Measurements from ENCODE around the gene NRP2.

Gene NRP2

GRCh38 chr2:205688417-205689200, 6.3 kb downstream of the NRP2 start:
- Histone ChIP-seq H3K27me3 (ENCODE audit: control insufficient read depth in 1 of 2, insufficient read depth in 2 of 2, low read length in 2 of 2) (no peaks in the 10 kb centered on the region), H3K9ac (ENCODE audit: low read length in 2 of 2) (peak overlapping the region; percentile 29 to 46), H3K36me3 (ENCODE audit: control insufficient read depth in 2 of 2, insufficient read depth in 2 of 2, low read length in 2 of 2) (peaks cover 7 to 9% of the 10 kb centered on the region in 2 donors), H3K27ac (ENCODE audit: low read length) (peak overlapping the region; percentile 49), H3K4me1 (ENCODE audit: control insufficient read depth, insufficient read depth, low read length) (peaks cover 55% of the 10 kb centered on the region), H3K4me3 (ENCODE audit: low read length in 2 of 2) (peak overlapping the region; percentile 74 to 97), H3K9me3 (ENCODE audit: control insufficient read depth in 2 of 2, low read length in 2 of 2) (no peaks in the 10 kb centered on the region)

- no peaks in the 10 kb centered on the region for H3K27me3 ChIP-seq (ENCODE audit: control insufficient read depth in 1 of 2, insufficient read depth in 2 of 2, low read length in 2 of 2)
- peaks cover 63% of the 10 kb centered on the region for H3K4me1 ChIP-seq (ENCODE audit: control insufficient read depth, insufficient read depth, low read length)
Observed at GRCh38 chr2:205689820-205690219, 7.5 kb downstream of the NRP2 start.

DNA sequence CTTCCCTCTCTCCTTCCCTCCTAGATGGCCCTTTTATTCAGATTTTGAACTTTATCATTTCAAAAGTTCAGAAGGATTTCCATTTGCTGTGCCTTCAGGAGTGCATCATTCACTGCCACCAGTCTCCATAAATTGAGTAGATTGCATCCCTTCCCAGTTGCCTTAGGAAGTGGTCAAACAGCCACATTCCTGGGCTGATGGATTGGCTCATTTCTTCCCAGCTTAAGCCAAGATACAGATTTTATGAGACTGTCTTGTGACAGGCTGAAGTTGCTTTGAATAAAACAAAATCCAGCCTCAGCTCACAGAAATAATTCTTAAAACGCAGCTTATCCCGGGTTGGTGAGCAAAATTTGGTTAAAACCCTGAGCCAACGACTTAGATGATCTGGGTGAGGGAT, 9.8 kb downstream of the NRP2 start:
- H3K36me3 ChIP-seq (ENCODE audit: control insufficient read depth in 2 of 2, insufficient read depth in 2 of 2, low read length in 2 of 2), result peaks cover 3 to 14% of the 10 kb centered on the region in 2 donors
- H3K27ac ChIP-seq (ENCODE audit: low read length), result peak overlapping the region; percentile 0
- peak overlapping the region in 1 of 2 donors; percentile 44 for H3K4me3 ChIP-seq (ENCODE audit: low read length in 2 of 2)
- H3K9me3 ChIP-seq (ENCODE audit: control insufficient read depth in 2 of 2, low read length in 2 of 2), result no peaks in the 10 kb centered on the region
- peak overlapping the region in 1 of 2 donors; percentile 40 for H3K9ac ChIP-seq (ENCODE audit: low read length in 2 of 2)
- no peaks in the 10 kb centered on the region for H3K27me3 ChIP-seq (ENCODE audit: control insufficient read depth in 1 of 2, insufficient read depth in 2 of 2, low read length in 2 of 2)
- H3K4me1 ChIP-seq (ENCODE audit: control insufficient read depth, insufficient read depth, low read length), result peaks cover 79% of the 10 kb centered on the region

More at GRCh38 chr2:205689820-205690219, 7.5 kb downstream of the NRP2 start:
- H3K36me3 ChIP-seq (ENCODE audit: control insufficient read depth in 2 of 2, insufficient read depth in 2 of 2, low read length in 2 of 2), result peaks cover 3% of the 10 kb centered on the region in 2 donors
- peak overlapping the region; percentile 21 to 97 for H3K4me3 ChIP-seq (ENCODE audit: low read length in 2 of 2)
- H3K27ac ChIP-seq (ENCODE audit: low read length), result peak overlapping the region; percentile 70
- peak overlapping the region; percentile 13 to 46 for H3K9ac ChIP-seq (ENCODE audit: low read length in 2 of 2)
- no peaks in the 10 kb centered on the region for H3K9me3 ChIP-seq (ENCODE audit: control insufficient read depth in 2 of 2, low read length in 2 of 2)

- H3K9ac ChIP-seq (ENCODE audit: low read length in 2 of 2), result peak overlapping the region in 1 of 2 donors; percentile 58
- no peaks in the 10 kb centered on the region for H3K9me3 ChIP-seq (ENCODE audit: control insufficient read depth in 2 of 2, low read length in 2 of 2)
- peak overlapping the region in 1 of 2 donors; percentile 9 for H3K4me3 ChIP-seq (ENCODE audit: low read length in 2 of 2)
- H3K36me3 ChIP-seq (ENCODE audit: control insufficient read depth in 2 of 2, insufficient read depth in 2 of 2, low read length in 2 of 2), result peaks cover 18 to 28% of the 10 kb centered on the region in 2 donors
- H3K27me3 ChIP-seq (ENCODE audit: control insufficient read depth in 1 of 2, insufficient read depth in 2 of 2, low read length in 2 of 2), result no peaks in the 10 kb centered on the region
- H3K4me1 ChIP-seq (ENCODE audit: control insufficient read depth, insufficient read depth, low read length), result peaks cover 83% of the 10 kb centered on the region
- peak overlapping the region; percentile 41 for H3K27ac ChIP-seq (ENCODE audit: low read length)
Observed at GRCh38 chr2:205694256-205694655, 12.0 kb downstream of the NRP2 start.

GRCh38 chr2:205695460-205695991, 13.2 kb downstream of the NRP2 start:
- Histone ChIP-seq H3K27me3 (ENCODE audit: control insufficient read depth in 1 of 2, insufficient read depth in 2 of 2, low read length in 2 of 2) (no peaks in the 10 kb centered on the region), H3K9ac (ENCODE audit: low read length in 2 of 2) (peak overlapping the region in 1 of 2 donors; percentile 58), H3K27ac (ENCODE audit: low read length) (peak overlapping the region; percentile 80), H3K4me3 (ENCODE audit: low read length in 2 of 2) (peak overlapping the region in 1 of 2 donors; percentile 61), H3K4me1 (ENCODE audit: control insufficient read depth, insufficient read depth, low read length) (peaks cover 88% of the 10 kb centered on the region), H3K9me3 (ENCODE audit: control insufficient read depth in 2 of 2, low read length in 2 of 2) (no peaks in the 10 kb centered on the region), H3K36me3 (ENCODE audit: control insufficient read depth in 2 of 2, insufficient read depth in 2 of 2, low read length in 2 of 2) (peaks cover 20 to 33% of the 10 kb centered on the region in 2 donors)

GRCh38 chr2:205696331-205696926, 14.1 kb downstream of the NRP2 start:
- Histone ChIP-seq H3K27me3 (ENCODE audit: control insufficient read depth in 1 of 2, insufficient read depth in 2 of 2, low read length in 2 of 2) (no peaks in the 10 kb centered on the region), H3K27ac (ENCODE audit: low read length) (peak overlapping the region; percentile 80)

DNA sequence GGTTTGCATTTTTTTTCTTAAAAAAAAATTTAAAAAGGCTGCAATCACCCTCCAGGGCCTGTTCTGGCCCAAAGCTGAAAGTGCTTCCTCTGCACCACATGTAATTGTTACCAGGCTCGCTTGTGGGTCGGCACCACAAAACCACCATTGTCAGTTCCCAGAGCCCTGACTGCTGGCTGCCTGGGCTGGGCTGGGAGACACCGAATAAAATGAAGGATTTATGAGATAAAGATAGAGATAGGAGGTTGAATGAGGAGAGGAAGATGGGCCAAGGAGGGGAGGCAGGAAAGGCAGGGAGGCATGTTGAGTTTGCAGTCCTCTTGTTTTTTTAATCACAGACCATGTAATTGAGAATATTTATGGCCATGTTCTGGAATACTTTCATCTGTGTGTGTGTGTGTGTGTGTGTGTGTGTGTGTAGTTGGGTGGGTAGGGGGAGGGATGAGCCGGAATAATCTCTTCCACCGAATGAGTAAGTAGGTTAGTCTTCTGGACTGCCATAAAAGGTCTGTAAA, 14.7 kb downstream of the NRP2 start:
- Histone ChIP-seq H3K27ac (ENCODE audit: low read length) (peak overlapping the region; percentile 80), H3K27me3 (ENCODE audit: control insufficient read depth in 1 of 2, insufficient read depth in 2 of 2, low read length in 2 of 2) (no peaks in the 10 kb centered on the region), H3K9ac (ENCODE audit: low read length in 2 of 2) (peak overlapping the region in 1 of 2 donors; percentile 68), H3K9me3 (ENCODE audit: control insufficient read depth in 2 of 2, low read length in 2 of 2) (no peaks in the 10 kb centered on the region), H3K4me1 (ENCODE audit: control insufficient read depth, insufficient read depth, low read length) (peaks cover 87% of the 10 kb centered on the region), H3K4me3 (ENCODE audit: low read length in 2 of 2) (peak overlapping the region in 1 of 2 donors; percentile 61), H3K36me3 (ENCODE audit: control insufficient read depth in 2 of 2, insufficient read depth in 2 of 2, low read length in 2 of 2) (peaks cover 21 to 34% of the 10 kb centered on the region in 2 donors)

More at GRCh38 chr2:205696331-205696926, 14.1 kb downstream of the NRP2 start:
- peak overlapping the region; percentile 29 to 61 for H3K4me3 ChIP-seq (ENCODE audit: low read length in 2 of 2)
- no peaks in the 10 kb centered on the region for H3K9me3 ChIP-seq (ENCODE audit: control insufficient read depth in 2 of 2, low read length in 2 of 2)
- peak overlapping the region in 1 of 2 donors; percentile 58 for H3K9ac ChIP-seq (ENCODE audit: low read length in 2 of 2)
- H3K4me1 ChIP-seq (ENCODE audit: control insufficient read depth, insufficient read depth, low read length), result peaks cover 89% of the 10 kb centered on the region
- peaks cover 21 to 34% of the 10 kb centered on the region in 2 donors for H3K36me3 ChIP-seq (ENCODE audit: control insufficient read depth in 2 of 2, insufficient read depth in 2 of 2, low read length in 2 of 2)

GRCh38 chr2:205698286-205699268, 16.3 kb downstream of the NRP2 start:
- Histone ChIP-seq H3K4me1 (ENCODE audit: control insufficient read depth, insufficient read depth, low read length) (peaks cover 88% of the 10 kb centered on the region), H3K27ac (ENCODE audit: low read length) (peak overlapping the region; percentile 80)

GRCh38 chr2:205699515-205700289, 17.4 kb downstream of the NRP2 start:
- peaks cover 34 to 50% of the 10 kb centered on the region in 2 donors for H3K36me3 ChIP-seq (ENCODE audit: control insufficient read depth in 2 of 2, insufficient read depth in 2 of 2, low read length in 2 of 2)
- peaks cover 92% of the 10 kb centered on the region for H3K4me1 ChIP-seq (ENCODE audit: control insufficient read depth, insufficient read depth, low read length)
- peak overlapping the region in 1 of 2 donors; percentile 44 for H3K4me3 ChIP-seq (ENCODE audit: low read length in 2 of 2)
- no peaks in the 10 kb centered on the region for H3K27me3 ChIP-seq (ENCODE audit: control insufficient read depth in 1 of 2, insufficient read depth in 2 of 2, low read length in 2 of 2)
- no peaks in the 10 kb centered on the region for H3K9me3 ChIP-seq (ENCODE audit: control insufficient read depth in 2 of 2, low read length in 2 of 2)
- peak overlapping the region; percentile 80 for H3K27ac ChIP-seq (ENCODE audit: low read length)
- H3K9ac ChIP-seq (ENCODE audit: low read length in 2 of 2), result peak overlapping the region in 1 of 2 donors; percentile 26

More at GRCh38 chr2:205698286-205699268, 16.3 kb downstream of the NRP2 start:
- Histone ChIP-seq H3K4me3 (ENCODE audit: low read length in 2 of 2) (no peak overlapping the region), H3K9ac (ENCODE audit: low read length in 2 of 2) (peak overlapping the region in 1 of 2 donors; percentile 39), H3K36me3 (ENCODE audit: control insufficient read depth in 2 of 2, insufficient read depth in 2 of 2, low read length in 2 of 2) (peaks cover 35 to 46% of the 10 kb centered on the region in 2 donors), H3K27me3 (ENCODE audit: control insufficient read depth in 1 of 2, insufficient read depth in 2 of 2, low read length in 2 of 2) (no peaks in the 10 kb centered on the region), H3K9me3 (ENCODE audit: control insufficient read depth in 2 of 2, low read length in 2 of 2) (no peaks in the 10 kb centered on the region)

Measured in stomach smooth muscle (tissue), 2 donors.